NCI-H1694 treated with DMSO at 0.1 percent for 48 hours (cell line): ENCODE data around the gene CPZ.

Experiments used
- DNase-seq: peaks from one replicate; lab custom pipeline; 2025; lab: John Stamatoyannopoulos, UW

CPZ gene

DNA sequence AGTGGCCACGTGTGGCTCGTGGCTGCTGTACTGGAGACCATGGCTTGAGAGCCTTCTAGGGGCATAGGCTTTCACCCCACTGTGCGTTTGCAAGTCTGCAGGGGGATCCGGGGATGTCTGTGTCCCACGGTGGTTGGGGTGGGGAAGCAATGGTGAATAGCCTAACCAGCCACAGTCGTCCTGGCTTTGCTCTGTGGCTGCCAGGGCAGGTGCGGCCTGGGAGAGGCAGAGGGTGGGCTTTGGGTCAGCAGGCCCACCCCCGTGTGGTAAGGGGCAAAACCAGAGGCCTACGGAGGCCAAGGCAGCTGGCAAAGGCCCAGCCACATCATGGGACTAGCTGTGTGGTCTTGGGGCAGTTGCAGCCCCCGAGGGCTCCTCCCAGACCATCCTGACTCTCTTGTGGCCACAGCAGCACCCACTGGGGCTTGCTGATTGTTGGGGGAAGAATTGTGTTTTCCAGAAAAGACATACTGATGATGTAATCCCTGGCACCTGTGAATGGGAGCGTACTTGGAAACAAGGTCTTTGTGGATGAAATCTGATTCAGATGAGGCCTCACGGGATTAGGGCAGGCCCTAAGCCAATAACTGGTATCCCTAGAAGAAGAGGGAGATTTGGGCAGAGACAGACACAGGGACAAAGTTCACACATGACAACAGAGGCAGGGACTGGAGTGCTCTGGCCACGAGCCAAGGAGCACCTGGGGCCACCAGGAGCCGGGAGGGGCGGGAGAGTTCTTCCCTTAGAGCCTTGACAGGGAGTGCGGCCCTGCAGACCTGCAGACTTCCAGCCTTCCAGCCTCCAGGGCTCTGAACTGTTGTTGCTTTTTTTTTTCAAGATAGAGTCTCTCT is 2.9 kb downstream of the CPZ start:
- no peak for DNase-seq

DNA sequence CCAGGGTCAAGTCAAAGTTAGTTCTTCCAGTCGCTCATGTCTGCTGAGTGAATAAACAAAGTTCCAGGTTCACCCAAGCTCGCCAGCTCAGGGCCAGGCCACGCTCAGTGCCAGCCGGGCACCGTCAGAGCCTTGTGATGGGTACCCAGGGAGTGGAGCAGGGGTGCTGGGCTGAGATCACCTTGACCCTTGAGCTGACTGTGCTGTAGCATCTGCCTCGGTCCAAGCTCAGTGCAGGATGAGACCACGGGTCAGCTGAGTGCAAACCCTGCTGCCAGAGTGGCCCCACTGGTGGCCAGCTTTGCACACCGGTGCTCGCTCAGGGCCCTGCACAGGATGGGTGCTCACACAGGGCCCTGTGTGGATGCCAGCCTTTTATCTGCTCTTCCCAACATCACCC is 4.3 kb downstream of the CPZ start:
- DNase-seq, result no peak

DNA sequence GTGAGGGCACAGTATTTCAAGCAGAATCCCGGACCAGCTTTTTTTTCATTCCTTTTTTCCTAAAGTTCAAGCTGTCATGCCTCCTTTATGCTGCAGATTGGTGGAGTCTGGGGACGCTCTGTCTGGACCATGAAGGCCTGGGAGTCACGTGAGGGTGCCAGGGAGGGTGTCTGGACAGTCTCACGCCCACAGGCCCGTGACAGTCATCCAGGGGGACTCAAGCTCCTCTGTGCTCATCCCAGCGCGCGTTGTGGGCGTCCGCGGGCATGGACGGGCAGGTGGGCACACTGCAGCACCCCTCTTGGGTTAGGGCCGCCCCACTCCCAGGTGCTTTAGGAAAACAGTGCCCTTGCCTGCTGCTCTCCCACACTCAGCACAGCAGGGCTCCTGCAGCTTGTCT is 4.8 kb downstream of the CPZ start:
- no peak for DNase-seq

DNA sequence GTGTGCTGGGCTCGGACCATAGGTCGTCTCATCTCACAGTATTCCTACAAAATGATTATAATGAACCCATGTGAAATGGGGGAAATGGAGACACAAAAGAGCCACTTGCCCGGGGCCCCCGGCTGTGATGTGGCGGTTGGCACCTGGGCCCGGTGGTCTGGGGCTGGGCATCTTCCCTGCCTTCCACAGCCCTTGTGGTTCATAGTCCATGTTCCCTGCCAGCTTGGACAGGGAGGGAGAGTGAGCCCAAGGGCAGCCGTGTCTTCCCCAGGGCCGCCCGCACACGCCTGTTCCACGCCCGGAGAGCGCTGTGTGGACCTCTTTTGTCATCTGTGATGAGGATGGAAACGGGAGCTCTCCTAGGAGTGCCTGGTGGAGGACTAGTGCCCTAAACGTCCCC is 5.2 kb downstream of the CPZ start:
- no peak for DNase-seq

DNA sequence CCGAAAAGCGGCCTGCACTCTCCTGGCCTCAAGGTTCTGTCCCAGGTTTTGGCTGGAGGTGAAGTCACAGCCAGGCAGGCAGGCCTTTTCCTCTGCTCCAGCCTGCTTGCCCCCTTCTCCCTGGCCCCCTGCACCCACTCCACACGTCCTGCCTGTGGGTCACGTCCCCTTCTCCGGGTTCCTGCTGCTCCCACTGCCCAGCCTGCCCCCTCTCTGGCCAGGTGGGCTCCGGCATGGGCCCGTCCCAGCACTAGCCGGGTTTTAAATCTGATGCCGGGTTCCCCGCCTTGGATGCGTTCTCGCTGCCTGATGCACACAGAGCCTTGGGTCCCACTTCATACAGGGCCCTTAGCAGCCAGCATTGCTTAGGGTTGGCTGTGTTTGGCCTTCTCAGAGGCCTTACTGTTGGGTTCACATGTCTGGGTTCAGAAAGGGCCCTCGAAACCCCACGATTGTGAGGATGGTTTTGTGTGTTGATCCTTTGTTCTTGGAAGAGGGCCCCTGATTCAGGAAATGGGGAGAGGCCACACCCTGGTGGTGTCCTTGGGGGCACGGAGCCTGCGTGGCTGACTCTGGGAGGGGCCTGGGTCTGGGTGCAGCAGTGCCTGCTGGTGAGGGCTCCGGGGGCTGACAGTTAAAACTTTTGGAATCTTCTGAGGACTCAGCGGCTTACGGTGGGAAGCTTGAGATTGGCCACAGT is 6.0 kb downstream of the CPZ start:
- no peak for DNase-seq

DNA sequence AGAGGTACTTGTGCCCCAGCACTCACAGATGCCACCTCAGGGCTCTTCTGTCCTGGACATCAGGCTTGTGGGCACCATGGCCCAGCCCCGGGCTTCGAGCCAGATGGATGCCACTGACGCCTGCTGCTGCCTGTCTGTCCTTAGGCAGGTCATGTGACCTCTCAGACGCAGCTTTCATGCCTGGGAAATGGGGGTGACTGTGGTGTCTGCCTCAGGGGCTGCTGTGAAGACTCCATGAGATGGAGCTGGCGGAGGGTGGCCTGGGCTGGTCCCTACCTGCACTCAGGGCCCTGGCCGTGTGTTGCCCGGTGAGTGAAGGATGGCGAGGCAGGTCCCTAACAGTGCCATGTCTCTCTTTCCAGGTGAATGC is 6.5 kb downstream of the CPZ start:
- DNase-seq, result no peak

DNA sequence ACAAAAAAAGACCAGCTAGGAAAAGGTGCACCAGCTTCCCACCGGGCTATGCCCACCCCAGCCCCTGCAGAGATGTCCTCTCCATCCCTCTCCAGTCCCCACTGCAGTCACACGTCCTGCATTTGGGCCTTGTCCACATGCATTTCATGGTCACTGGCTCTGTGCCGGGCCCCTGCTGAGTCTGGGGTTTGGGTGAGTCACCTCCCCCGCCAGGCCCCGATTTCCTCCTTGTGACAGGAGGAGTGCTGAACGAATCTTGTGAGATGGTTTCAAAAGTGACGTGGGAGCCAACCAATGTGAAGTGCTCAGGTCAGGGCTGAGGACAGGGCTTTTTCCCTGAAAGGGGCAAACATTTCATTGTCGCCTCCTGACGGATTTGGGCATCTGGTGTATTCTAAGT is 7.1 kb downstream of the CPZ start:
- no peak for DNase-seq

DNA sequence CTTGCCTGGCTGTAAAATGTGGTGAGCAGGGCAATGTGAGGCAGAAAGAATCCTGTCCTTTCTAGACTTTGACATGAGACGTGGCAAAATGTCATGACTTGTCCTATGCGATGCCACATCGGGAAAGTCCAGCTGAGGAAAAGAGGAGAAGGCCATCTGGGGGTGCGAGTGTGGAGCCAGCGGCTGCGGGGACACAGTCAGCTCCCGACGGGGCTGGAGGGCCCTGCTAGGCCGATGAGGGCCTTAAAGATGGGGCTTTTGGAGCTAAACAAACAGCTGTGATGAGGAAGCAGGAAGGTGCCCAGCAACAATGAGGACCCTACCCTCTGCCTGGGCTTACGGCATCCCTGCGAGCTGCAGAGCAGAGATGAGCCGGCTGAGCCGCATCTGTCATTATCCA is 7.7 kb downstream of the CPZ start:
- no peak for DNase-seq

DNA sequence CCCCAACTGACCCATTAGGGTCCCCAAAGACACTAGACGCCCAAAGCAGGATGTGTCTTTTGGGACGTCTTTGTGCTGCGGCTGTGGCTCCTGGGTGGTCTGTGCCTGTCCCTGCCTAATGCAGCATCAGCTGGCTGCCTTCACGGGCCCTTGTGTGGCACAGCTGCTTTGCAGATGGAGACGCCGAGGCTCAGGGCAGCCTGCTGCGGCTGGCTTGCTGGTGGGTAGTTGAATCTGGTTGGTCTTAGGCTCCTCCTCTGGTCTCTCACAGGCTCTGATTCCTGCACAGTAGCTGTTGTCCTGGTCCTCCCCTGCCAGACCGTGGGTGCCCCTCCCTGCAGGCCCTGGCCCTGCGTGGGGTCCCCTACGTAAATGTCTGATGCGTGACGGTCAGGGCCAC is 8.1 kb downstream of the CPZ start:
- no peak for DNase-seq

DNA sequence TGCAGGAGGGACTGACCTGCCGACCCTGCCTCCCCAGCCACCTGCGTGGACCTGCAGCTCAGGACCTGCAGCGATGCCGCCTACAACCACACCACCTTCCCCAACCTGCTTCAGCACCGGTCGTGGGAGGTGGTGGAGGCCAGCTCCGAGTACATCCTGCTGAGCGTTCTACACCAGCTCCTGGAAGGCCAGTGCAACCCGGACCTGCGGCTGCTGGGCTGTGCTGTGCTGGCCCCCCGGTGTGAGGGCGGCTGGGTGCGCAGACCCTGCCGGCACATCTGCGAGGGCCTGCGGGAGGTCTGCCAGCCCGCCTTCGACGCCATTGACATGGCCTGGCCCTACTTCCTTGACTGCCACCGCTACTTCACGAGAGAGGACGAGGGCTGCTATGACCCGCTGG is 8.5 kb downstream of the CPZ start:
- no peak for DNase-seq

DNA sequence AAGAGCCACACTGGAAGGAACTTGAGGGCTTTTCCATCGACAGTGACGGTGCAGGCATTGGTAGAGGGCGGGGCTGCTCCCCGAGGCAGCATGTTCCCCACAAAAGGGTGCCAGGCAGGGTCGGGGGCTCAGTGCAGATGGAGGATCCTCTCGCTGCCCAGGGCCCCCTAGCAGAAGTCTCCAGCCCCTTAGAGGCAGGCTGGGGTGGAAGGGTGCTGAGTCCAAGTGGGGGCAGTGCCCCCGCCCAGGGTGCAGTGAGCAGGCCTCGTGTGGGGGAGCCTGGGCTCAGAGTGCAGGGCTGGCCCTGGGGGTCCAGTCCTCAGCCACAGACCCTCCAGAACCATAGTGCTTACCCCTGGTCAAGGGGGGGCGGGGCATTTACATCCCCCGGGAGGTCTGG is 9.0 kb downstream of the CPZ start:
- no peak for DNase-seq

DNA sequence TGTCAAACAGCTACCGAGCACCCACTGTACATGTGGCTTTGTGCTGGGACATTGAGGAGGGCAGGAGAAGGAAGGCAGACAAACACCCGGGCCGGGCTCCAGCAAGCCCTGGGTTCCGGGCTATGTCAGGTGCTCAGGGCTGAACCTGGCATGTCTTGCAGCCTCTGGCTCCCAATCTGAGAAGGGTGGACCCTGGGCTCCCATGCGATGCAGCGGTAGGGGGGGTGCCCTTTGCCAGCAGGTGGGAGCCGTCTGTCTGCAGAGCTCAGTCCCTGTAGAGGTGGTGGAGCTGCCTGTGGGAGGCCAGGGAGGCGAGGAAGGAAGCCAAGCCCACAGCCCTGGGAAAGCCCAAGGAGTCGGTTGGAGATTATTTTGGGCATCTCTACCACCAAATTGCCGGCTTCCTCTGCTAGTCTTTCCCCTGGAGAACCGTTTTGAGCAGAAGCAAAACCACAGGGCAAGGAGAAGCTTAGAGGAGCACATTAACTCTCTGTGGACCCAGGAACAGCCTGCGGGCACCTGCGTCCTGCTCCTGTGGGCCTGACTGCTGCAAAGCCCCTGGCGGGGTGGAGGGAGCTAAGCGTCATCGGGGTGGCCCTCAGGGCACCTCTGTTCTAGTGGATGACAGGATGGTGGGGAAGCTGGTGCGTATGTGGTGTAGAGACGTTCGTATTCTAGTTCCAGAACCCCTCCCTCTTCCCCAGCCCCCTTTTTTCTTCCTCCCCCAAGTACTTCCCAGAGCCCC is 10.3 kb downstream of the CPZ start:
- DNase-seq, result no peak

DNA sequence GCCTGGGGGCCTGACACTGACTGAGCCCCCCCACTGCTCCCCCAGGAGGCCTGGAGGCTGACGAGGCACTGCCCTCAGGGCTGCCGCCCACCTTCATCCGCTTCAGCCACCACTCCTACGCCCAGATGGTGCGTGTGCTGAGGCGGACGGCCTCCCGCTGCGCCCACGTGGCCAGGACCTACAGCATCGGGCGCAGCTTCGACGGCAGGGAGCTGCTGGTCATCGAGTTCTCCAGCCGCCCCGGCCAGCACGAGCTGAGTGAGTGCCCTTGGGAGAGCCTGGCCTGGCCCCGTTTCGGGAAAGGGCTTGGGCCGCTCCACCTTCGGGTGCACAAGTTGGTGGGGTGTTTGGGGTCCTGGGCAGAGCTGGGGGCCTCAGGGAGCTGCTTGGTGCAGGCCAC is 11.4 kb downstream of the CPZ start:
- DNase-seq, result no peak

DNA sequence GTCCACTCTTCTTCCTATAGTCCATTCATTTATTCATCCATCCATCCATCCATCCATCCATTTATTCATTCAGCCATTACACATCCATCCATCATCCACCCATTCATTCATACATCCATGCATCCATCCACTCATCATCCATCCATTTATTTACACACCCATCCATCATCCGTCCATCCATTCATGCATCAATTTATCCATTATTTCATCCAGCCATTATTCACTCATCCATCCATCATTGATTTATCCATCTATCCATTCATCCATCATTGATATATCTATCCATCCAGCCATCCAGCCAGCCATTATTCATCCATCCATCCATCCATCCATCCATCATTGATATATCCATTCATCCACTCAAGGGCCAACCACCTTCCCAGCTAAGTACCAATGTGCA is 12.7 kb downstream of the CPZ start:
- DNase-seq, result no peak

DNA sequence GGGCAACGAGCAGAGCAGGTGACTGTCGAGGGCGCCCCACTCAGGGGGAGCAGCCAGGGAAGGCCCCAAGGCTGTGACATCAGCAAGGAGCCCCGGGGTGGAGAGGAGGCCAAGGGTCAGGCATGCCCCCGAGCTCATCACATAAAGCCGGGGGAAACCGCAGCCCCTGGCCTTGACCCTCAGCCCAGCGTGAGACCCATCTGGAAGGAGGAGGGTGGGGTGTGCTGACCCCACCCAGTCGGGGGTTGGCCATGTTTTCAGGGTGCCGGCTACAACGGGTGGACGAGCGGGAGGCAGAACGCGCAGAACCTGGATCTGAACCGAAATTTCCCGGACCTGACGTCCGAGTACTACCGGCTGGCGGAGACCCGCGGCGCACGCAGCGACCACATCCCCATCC is 13.9 kb downstream of the CPZ start:
- DNase-seq, result no peak

DNA sequence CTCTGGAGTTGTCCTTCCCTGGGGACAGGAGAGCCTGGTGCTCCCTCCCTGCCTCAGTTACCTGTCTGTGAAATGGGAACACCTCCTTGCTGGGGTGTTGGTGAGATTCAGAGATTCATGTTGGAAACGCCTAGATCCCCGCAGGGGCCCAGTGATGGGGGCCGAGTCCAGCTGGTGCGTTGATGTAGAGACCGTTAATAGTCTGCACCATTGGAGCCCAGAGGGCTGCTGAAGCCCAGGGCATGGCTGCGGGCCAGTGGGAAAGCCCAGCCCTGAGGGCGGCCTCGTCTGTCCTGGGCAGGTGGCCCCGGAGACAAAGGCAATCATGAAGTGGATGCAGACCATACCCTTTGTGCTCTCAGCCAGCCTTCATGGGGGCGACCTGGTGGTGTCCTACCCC is 14.4 kb downstream of the CPZ start:
- DNase-seq, result no peak

DNA sequence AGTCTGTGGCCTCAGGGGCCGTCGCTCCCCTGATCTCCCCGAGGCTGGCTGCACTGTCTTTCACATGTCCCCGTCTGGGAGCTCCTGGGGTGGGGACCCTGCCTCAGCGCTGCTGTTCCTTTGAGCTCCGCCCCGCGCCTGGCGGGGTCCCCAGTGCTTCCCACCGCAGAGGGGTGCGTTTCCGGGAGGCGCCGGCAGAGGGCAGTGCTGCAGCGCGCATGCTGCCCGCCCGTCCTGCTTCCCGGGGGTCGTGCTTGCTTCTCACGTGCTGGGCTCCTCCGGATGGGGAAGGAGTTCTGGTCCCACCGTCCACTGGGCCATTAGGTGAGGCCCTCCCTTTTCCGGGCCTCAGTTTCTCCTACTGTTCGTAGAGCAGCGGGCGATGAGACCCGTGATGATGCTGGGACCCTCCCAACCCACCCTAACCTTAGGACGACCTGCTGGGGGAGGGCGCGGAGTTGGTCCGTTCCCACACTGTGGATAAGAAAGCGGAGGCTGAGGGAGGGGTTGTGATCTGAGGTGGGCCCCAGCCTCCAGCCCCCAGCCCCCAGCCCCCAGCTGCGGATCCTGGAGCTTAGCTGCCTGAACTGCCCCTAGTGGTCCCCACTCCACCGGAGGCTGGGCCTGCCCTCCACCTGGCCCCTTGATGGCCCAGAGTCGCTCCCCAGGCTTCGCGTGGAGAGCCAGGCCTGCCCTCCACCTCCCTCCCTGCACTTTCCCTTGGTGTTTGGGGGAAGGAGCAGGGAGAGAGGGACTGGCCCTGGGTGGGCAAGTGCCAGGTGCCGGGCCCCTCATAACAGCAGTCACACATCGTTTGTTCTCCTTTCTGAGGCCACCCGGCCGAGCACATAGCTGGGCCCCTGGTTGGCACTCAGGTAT is 15.3 kb downstream of the CPZ start:
- DNase-seq, result no peak

DNA sequence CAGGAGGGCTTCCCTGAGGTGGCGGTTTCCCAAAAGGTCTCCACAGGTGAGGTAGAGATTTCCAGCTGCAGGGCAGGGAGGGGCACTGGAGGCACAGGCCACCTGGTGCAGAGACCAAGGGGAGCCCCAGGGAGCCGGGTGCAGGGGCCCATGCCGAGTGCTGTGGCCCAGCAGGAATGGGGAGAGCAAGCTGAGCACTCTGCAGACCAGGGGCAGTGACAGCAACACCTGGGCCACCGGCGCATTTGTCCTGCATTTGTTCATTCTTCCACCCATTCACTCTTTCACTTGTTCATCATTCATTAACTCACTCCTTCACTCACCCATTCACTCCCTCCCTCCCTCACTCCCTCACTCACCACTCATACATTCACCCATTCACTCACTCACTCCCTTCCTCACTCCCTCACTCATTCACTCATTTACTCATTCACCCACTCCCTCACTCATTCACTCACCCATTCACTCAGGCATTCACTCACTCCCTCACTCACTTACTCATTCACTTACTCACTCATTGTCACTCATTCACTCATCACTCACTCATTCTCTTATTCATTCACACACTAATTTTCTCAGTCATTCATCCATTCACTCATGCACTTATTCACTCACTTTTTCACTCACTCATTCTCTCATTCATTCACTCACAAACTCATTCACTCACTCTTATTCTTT is 16.3 kb downstream of the CPZ start:
- DNase-seq, result no peak

DNA sequence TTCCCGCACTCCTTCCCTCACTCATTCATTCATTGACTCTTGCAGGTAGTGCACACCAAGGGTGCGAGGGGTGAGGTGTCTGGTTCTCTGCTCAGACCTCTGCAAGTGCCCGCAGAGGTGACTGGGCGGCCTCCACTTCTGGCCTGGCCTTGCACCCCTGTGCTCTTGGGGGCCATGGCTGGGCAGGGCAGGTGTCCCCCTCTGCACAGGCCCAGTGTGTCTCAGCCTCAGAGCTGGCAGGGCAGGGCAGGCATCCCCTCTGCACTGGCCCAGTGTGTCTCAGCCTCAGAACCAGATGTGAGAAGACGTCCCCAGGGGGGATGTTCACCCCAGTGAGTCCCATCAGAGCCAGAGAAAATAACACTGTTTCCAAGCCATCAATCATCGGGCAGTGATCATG is 16.8 kb downstream of the CPZ start:
- DNase-seq, result no peak

DNA sequence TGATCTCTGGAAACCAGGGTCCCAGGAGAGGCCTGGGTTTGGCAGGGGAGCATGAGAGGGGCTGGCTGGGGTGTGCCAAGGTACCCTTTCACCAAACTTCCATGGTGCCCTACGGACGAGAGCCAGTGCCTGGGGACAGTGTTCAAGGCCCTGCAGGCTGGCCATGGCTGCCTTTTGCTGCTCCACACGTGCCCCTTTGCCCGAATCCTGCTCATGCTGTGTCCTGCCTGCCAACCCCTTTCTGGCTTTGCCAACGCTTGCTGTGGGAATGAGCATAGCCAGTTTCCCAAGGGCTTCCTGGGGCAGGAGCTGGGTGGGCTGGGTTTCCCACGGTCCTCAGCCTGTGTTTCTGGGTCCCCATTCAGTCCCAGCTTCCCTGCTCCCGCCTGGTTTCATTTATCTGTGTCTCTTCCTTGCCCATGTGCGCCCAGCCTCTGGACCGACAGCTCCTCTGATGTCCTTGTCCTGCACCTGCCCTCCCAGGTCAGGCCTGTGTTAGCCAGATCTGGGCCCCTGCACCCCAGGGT is 17.3 kb downstream of the CPZ start:
- no peak for DNase-seq

DNA sequence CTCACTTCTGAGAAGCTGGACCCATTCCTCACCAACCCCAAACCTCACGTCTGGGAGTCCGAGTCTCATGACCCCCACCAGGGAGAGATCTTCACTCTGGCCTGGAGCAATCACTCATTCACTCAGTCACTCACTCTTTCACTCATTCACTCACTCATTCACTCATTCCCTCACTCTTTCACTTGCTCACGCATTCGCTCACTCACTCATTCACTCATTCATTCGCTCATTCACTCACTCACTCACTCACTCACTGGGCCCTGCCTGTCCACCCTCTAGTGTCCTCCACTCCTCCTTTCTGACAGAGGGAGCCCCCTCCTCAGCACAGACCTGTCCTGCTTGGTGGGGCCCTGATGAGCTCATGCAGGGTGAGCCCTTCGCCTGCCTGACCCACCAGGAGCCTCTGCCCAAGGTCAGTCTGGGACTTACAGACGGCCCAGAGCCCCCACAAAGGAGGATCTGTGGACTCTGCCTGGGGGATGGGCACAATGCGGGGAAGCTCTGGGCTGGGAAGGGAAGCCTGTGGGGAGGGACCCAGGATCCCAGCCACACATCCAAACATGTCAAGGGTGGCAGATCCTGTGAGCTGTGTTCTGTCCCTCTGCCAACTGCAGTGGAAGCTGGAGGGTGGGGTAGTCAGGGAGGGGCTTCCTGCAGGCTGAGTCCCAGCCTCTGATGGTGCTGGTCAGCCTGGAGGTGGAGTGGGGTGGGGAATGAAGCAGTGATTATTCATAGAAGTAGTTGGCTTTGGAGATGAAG is 18.5 kb downstream of the CPZ start:
- DNase-seq, result no peak
